Uterus (tissue), 4 donors: ENCODE measurements around the gene LRRIQ3. TPM values are rescaled to one million over a fixed set of nuclear protein-coding genes. Genes with fewer than 3 reads are reported as not detected.
"Not testable (repeated sequence)": the region's sequence is repeated elsewhere in the genome, so short reads cannot be mapped to it uniquely, and the experiment has no call there.

Experiments used
- DNase-seq, 2 donors: peaks; one replicate each; pipeline ENCODE4 v3.0.0-alpha.2; 2019 to 2020
- H3K27ac ChIP-seq, 2 donors: fragments of 200-600 bp; sonication (generic); 1 replicate in 1 of 2; 2 replicates in 1 of 2; pipeline ENCODE4 v1.5.1; 2016 to 2018
- H3K27me3 ChIP-seq, 2 donors: fragments of 200-600 bp; sonication (generic); one replicate each; pipeline ENCODE4 v1.5.1; 2018 to 2019; ENCODE audit warnings: control low read depth in 1 of 2
- H3K36me3 ChIP-seq, 2 donors: fragments of 200-600 bp; sonication (generic); one replicate each; pipeline ENCODE4 v1.5.1; 2019; ENCODE audit warnings: control low read depth in 1 of 2
- H3K4me1 ChIP-seq, 2 donors: fragments of 200-600 bp; sonication (generic); one replicate each; pipeline ENCODE4 v1.5.1; 2018 to 2019; ENCODE audit warnings: control low read depth in 1 of 2
- H3K4me3 ChIP-seq, 2 donors: fragments of 200-600 bp; sonication (generic); 1 replicate in 1 of 2; 2 replicates in 1 of 2; pipeline ENCODE4 v1.5.1; 2018 to 2019; ENCODE audit warnings: mild to moderate bottlenecking in 1 of 2
- H3K9me3 ChIP-seq, 2 donors: fragments of 200-600 bp; sonication (generic); one replicate each; pipeline ENCODE4 v1.5.1; 2019; ENCODE audit warnings: control low read depth in 1 of 2
- CTCF ChIP-seq, 4 experiments: fragments of 200-600 bp in 2 of 4; fragments of 450-650 bp in 2 of 4; sonication (generic) in 2 of 4; IDR thresholded peaks; one replicate each; pipeline ENCODE4 v1.5.1; 2016 to 2019; ENCODE audit warnings: antibody characterized with exemption in 4 of 4, mild to moderate bottlenecking in 2 of 4, moderate library complexity in 1 of 4
- POLR2A ChIP-seq, 2 donors: fragments of 450-650 bp; IDR thresholded peaks; one replicate each; pipeline ENCODE4 v1.6.1; 2016; ENCODE audit warnings: antibody characterized with exemption in 2 of 2, mild to moderate bottlenecking in 1 of 2, moderate library complexity in 1 of 2
- intact Hi-C: fragments of 100-400 bp; cut with DNase I; formaldehyde crosslinking; loops from one replicate; pipeline ENCODE4 v1.15.1; 2023; ENCODE audit warnings: low total_unique reads
- total RNA-seq, 4 donors: library from RNA; depleted of rRNA in 3 of 4; stranded (reverse); fragments of >200 nt in 3 of 4; gene quantifications; one replicate each; pipeline versions ENCODE4 v1.1.0 to v1.2.4, GENCODE V29; 2014 to 2023
- donor health status: DM: yes; HTN: yes; CAD: no.

LRRIQ3 gene
- total RNA-seq, 4 donors from 2014 or later = 0.49 to 2.6 TPM; not detected in 2

- H3K27ac ChIP-seq = no peak overlapping the region
- intact Hi-C loops = no loop called here
- H3K4me3 ChIP-seq = no peak overlapping the region
- TF ChIP-seq CTCF (IDR thresholded peaks at IDR 0.05) (no peak), POLR2A (IDR thresholded peaks at IDR 0.05) (no peak)
- no peaks in the 10 kb centered on the region for H3K4me1 ChIP-seq
- no peaks in the 10 kb centered on the region for H3K27me3 ChIP-seq
- DNase-seq = no peak
- H3K36me3 ChIP-seq = no peaks in the 10 kb centered on the region
- no peaks in the 10 kb centered on the region for H3K9me3 ChIP-seq
Observed at GRCh38 chr1:74180490-74180889, 17.5 kb downstream of the LRRIQ3 start.

- DNase-seq, H3K27ac ChIP-seq, H3K9me3 ChIP-seq, H3K36me3 ChIP-seq, intact Hi-C loops, H3K4me3 ChIP-seq, H3K4me1 ChIP-seq, H3K27me3 ChIP-seq: not testable (repeated sequence)
Observed at GRCh38 chr1:74174423-74174822, 23.6 kb downstream of the LRRIQ3 start.

GRCh38 chr1:74162333-74162732 is 35.6 kb downstream of the LRRIQ3 start:
- DNase-seq = no peak
- intact Hi-C loops = no loop called here

GRCh38 chr1:74161497-74161896 is 36.5 kb downstream of the LRRIQ3 start:
- Histone ChIP-seq H3K4me3 (no peak overlapping the region), H3K4me1 (no peaks in the 10 kb centered on the region), H3K9me3 (no peaks in the 10 kb centered on the region), H3K27me3 (no peaks in the 10 kb centered on the region), H3K36me3 (no peaks in the 10 kb centered on the region), H3K27ac (no peak overlapping the region)
- intact Hi-C loops = no loop called here
- TF ChIP-seq CTCF (IDR thresholded peaks at IDR 0.05) (no peak), POLR2A (IDR thresholded peaks at IDR 0.05) (no peak)
- no peak for DNase-seq

More at GRCh38 chr1:74162333-74162732, 35.6 kb downstream of the LRRIQ3 start:
- no peaks in the 10 kb centered on the region for H3K4me1 ChIP-seq
- no peaks in the 10 kb centered on the region for H3K9me3 ChIP-seq
- no peak overlapping the region for H3K27ac ChIP-seq
- no peaks in the 10 kb centered on the region for H3K27me3 ChIP-seq
- TF ChIP-seq CTCF (IDR thresholded peaks at IDR 0.05) = no peak
- TF ChIP-seq POLR2A (IDR thresholded peaks at IDR 0.05) = no peak
- H3K4me3 ChIP-seq = no peak overlapping the region
- H3K36me3 ChIP-seq = no peaks in the 10 kb centered on the region

GRCh38 chr1:74160046-74160445 is 37.9 kb downstream of the LRRIQ3 start:
- TF ChIP-seq POLR2A (IDR thresholded peaks at IDR 0.05) = no peak
- TF ChIP-seq CTCF (IDR thresholded peaks at IDR 0.05) = no peak
- intact Hi-C loops = no loop called here
- H3K4me3 ChIP-seq = no peak overlapping the region

GRCh38 chr1:74145086-74145485 is 52.9 kb downstream of the LRRIQ3 start:
- TF ChIP-seq CTCF (IDR thresholded peaks at IDR 0.05) = no peak
- Histone ChIP-seq H3K4me3 (no peak overlapping the region), H3K27ac (no peak overlapping the region), H3K36me3 (no peaks in the 10 kb centered on the region), H3K9me3 (no peaks in the 10 kb centered on the region), H3K27me3 (no peaks in the 10 kb centered on the region), H3K4me1 (no peaks in the 10 kb centered on the region)
- no peak for DNase-seq
- intact Hi-C loops = no loop called here

More at GRCh38 chr1:74160046-74160445, 37.9 kb downstream of the LRRIQ3 start:
- Histone ChIP-seq H3K27ac (no peak overlapping the region), H3K9me3 (no peaks in the 10 kb centered on the region), H3K4me1 (no peaks in the 10 kb centered on the region), H3K36me3 (no peaks in the 10 kb centered on the region), H3K27me3 (no peaks in the 10 kb centered on the region)
- DNase-seq = no peak

- intact Hi-C loops, H3K27ac ChIP-seq, DNase-seq, H3K36me3 ChIP-seq, H3K9me3 ChIP-seq, H3K27me3 ChIP-seq, H3K4me1 ChIP-seq, H3K4me3 ChIP-seq: not testable (repeated sequence)
Observed at GRCh38 chr1:74117370-74117769, 80.6 kb downstream of the LRRIQ3 start.
